ENCODE results near the gene CDK5RAP3.

Gene CDK5RAP3

GRCh38 chr17:48026502-48027321 is 55.8 kb downstream of the CDK5RAP3 start:
- DNase-seq (ENCODE audit: low read depth): peak; percentile 92
- H3K4me3 ChIP-seq (ENCODE audit: low read depth, low read length): no peak overlapping the region
- TF ChIP-seq, protein P1, sequence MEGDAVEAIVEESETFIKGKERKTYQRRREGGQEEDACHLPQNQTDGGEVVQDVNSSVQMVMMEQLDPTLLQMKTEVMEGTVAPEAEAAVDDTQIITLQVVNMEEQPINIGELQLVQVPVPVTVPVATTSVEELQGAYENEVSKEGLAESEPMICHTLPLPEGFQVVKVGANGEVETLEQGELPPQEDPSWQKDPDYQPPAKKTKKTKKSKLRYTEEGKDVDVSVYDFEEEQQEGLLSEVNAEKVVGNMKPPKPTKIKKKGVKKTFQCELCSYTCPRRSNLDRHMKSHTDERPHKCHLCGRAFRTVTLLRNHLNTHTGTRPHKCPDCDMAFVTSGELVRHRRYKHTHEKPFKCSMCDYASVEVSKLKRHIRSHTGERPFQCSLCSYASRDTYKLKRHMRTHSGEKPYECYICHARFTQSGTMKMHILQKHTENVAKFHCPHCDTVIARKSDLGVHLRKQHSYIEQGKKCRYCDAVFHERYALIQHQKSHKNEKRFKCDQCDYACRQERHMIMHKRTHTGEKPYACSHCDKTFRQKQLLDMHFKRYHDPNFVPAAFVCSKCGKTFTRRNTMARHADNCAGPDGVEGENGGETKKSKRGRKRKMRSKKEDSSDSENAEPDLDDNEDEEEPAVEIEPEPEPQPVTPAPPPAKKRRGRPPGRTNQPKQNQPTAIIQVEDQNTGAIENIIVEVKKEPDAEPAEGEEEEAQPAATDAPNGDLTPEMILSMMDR (IDR thresholded peaks at IDR 0.05; ENCODE audit: insufficient read depth, low read depth, low read length, missing control alignments): peak; percentile 95

GRCh38 chr17:48027322-48027981 is 56.5 kb downstream of the CDK5RAP3 start:
- no peak for DNase-seq (ENCODE audit: low read depth)
- H3K4me3 ChIP-seq (ENCODE audit: low read depth, low read length): no peak overlapping the region
- TF ChIP-seq, protein P1 (IDR thresholded peaks at IDR 0.05; ENCODE audit: insufficient read depth, low read depth, low read length, missing control alignments): no peak

DNA sequence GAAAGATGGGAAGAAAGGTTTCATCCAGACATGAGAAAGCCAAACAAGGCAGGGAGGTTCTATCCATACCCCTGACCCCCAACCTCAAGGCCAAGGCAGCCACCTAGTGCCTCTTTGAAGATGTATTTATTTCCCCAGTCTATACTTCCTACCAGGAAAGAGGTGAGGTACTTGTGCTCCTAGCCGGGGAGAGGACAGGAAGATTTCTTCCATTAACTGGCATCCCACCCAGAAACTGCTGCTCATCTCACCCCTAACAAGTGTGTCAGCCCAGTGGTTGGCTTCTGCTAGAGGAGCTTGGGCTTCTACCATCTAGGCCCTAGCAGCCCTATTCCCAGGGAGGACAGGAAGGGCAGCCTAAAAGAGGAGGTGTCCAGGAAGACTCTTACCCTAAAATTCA is 57.8 kb downstream of the CDK5RAP3 start:
- DNase-seq (ENCODE audit: low read depth): no peak
- TF ChIP-seq, protein P1 (IDR thresholded peaks at IDR 0.05; ENCODE audit: insufficient read depth, low read depth, low read length, missing control alignments): no peak

GRCh38 chr17:48030531-48030930 is 59.6 kb downstream of the CDK5RAP3 start:
- no peak for DNase-seq (ENCODE audit: low read depth)
- TF ChIP-seq, protein P1 (IDR thresholded peaks at IDR 0.05; ENCODE audit: insufficient read depth, low read depth, low read length, missing control alignments): no peak
- H3K4me3 ChIP-seq (ENCODE audit: low read depth, low read length): no peak overlapping the region

More for the DNA sequence above, 57.8 kb downstream of the CDK5RAP3 start:
- H3K4me3 ChIP-seq (ENCODE audit: low read depth, low read length): no peak overlapping the region

Measured in GM12865 (cell line).